ENCODE results near the gene EPHA4.

- TF ChIP-seq CTCF (optimal IDR thresholded peaks at IDR 0.05 in 1 of 3, IDR thresholded peaks at IDR 0.05 in 1 of 3, conservative IDR thresholded peaks at IDR 0.05 in 1 of 3; ENCODE audit: extremely low read depth in 1 of 3, insufficient read depth in 2 of 3, low read length in 3 of 3) (no peak), EZH2 (IDR thresholded peaks at IDR 0.05; ENCODE audit: low read length) (no peak)
These were observed 108.7 kb downstream of the EPHA4 start for GRCh38 chr2:221463241-221463896.

Measured in keratinocyte (primary cell).